BJ (cell line): Measurements from ENCODE around the gene TFAM. TPM values are rescaled to one million over a fixed set of nuclear protein-coding genes. Genes with fewer than 3 reads are reported as not detected.

Source experiments
- CTCF ChIA-PET: fragments of 350-600 bp; formaldehyde crosslinking; extraction: SDS; loops from one replicate; lab custom pipeline; 2021; ENCODE audit warnings: antibody characterized with exemption, inconsistent platforms; lab: Yijun Ruan, JAX
- POLR2A ChIA-PET: fragments of 300-600 bp; sonication (Branson Sonifier 250); formaldehyde crosslinking; extraction: SDS; loops from one replicate; lab custom pipeline; 2021; ENCODE audit warnings: antibody characterized with exemption; lab: Charles Lee
- DNase-seq: peaks from one replicate; pipeline ENCODE4 v3.0.0-alpha.2; 2011; ENCODE audit warnings: low read depth
- H3K27me3 ChIP-seq: 2 replicates; pipeline ENCODE4 v1.6.0; 2011; ENCODE audit warnings: low read length; ENCODE audit not compliant: control insufficient read depth, insufficient read depth
- H3K36me3 ChIP-seq: 2 replicates; pipeline ENCODE4 v1.5.1; 2011; ENCODE audit warnings: low read length; ENCODE audit not compliant: control insufficient read depth, insufficient read depth
- H3K4me3 ChIP-seq: 2 replicates; pipeline ENCODE4 v1.5.1; 2011; ENCODE audit warnings: low read depth, mild to moderate bottlenecking, control low read depth, low read length
- polyA plus RNA-seq: library from polyadenylated mRNA; depleted of rRNA; stranded (reverse); fragments of >200 nt; gene quantifications from 2 replicates; pipeline ENCODE4 v1.2.3, GENCODE V29; 2011
- TF ChIP-seq, protein P1 (sequence below): IDR thresholded peaks from 2 replicates; pipeline ENCODE4 v1.5.1; 2011; ENCODE audit warnings: low read depth, mild to moderate bottlenecking, control low read depth, inconsistent platforms, low read length, moderate library complexity; ENCODE audit not compliant: insufficient read depth

The TFAM gene
- polyA plus RNA-seq, 1 experiment: 9.0 TPM

- TF ChIP-seq, protein P1, sequence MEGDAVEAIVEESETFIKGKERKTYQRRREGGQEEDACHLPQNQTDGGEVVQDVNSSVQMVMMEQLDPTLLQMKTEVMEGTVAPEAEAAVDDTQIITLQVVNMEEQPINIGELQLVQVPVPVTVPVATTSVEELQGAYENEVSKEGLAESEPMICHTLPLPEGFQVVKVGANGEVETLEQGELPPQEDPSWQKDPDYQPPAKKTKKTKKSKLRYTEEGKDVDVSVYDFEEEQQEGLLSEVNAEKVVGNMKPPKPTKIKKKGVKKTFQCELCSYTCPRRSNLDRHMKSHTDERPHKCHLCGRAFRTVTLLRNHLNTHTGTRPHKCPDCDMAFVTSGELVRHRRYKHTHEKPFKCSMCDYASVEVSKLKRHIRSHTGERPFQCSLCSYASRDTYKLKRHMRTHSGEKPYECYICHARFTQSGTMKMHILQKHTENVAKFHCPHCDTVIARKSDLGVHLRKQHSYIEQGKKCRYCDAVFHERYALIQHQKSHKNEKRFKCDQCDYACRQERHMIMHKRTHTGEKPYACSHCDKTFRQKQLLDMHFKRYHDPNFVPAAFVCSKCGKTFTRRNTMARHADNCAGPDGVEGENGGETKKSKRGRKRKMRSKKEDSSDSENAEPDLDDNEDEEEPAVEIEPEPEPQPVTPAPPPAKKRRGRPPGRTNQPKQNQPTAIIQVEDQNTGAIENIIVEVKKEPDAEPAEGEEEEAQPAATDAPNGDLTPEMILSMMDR: no peak
- no peaks in the 10 kb centered on the region for H3K36me3 ChIP-seq
- CTCF ChIA-PET: interaction anchor here (1.3 to 2.0 kb wide), 2 partner anchors 12 to 97 kb away, joined by 4 to 7 read pairs; no protein-coding TSS in a partner anchor
- POLR2A ChIA-PET: no interaction called here
- no peak for DNase-seq
- H3K27me3 ChIP-seq: no peaks in the 10 kb centered on the region
- H3K4me3 ChIP-seq: no peak overlapping the region
These were observed 12.6 kb downstream of the TFAM start for GRCh38 chr10:58397830-58398229.

GRCh38 chr10:58399410-58399809 lies 14.2 kb downstream of the TFAM start:
- Histone ChIP-seq H3K36me3 (no peaks in the 10 kb centered on the region), H3K27me3 (no peaks in the 10 kb centered on the region), H3K4me3 (no peak overlapping the region)
- ChIA-PET CTCF (interaction anchor here (0.7 to 1.5 kb wide), 4 partner anchors 8 to 556 kb away, joined by 3 read pairs; no protein-coding TSS in a partner anchor), POLR2A (no interaction called here)
- no peak for DNase-seq
- TF ChIP-seq, protein P1: no peak

- Histone ChIP-seq H3K4me3 (no peak overlapping the region), H3K36me3 (no peaks in the 10 kb centered on the region), H3K27me3 (no peaks in the 10 kb centered on the region)
- ChIA-PET POLR2A (interaction anchor here (0.7 kb wide), 1 partner anchor 16 kb away, joined by 17 read pairs; the partner anchor contains the start of gene TFAM), CTCF (interaction anchor here (0.7 to 1.3 kb wide), 3 partner anchors 10 to 225 kb away, joined by 3 to 4 read pairs (median 3); no protein-coding TSS in a partner anchor)
- no peak for DNase-seq
- TF ChIP-seq, protein P1: no peak
These were observed 15.4 kb downstream of the TFAM start for GRCh38 chr10:58400609-58401008.

- no peaks in the 10 kb centered on the region for H3K27me3 ChIP-seq
- H3K4me3 ChIP-seq: no peak overlapping the region
- DNase-seq: no peak
- ChIA-PET CTCF (interaction anchor here (1.1 to 1.3 kb wide), 2 partner anchors 127 to 186 kb away, joined by 3 read pairs; no protein-coding TSS in a partner anchor), POLR2A (no interaction called here)
- TF ChIP-seq, protein P1: no peak
- no peaks in the 10 kb centered on the region for H3K36me3 ChIP-seq
These were observed 18.8 kb downstream of the TFAM start for GRCh38 chr10:58404001-58404400.

DNA sequence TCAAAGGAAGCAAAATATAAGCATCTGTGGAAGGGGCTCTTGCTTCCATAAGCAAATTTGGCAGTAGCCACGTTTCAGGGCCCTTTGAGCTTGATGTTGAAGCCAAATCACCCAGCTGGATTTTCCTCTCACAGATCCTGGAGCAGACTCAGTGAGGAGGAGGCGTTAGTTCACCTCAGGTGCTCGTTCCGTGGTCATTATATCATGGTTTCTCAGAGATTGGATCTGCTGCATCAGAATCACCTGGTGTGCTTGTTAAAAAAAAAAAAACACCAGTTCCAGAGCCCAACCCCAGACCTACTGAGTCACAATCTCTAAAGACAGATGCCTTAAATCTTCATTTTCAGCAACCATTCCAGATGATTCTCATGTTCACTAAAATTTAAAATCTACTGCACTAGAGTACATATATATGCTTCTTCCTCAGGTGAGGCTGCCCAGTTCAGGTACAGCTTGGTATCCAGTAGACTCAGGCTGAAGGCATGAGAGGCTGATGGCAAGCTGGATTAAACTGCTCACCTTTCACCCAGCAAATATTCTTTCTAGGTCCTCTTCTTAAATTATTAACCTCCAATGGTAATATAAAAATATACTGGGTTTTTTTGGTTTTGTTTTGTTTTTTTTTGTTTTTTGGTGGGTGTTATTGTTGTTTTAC lies 24.9 kb downstream of the TFAM start:
- DNase-seq: no peak
- POLR2A ChIA-PET: no interaction called here
- TF ChIP-seq, protein P1: no peak
- H3K27me3 ChIP-seq: no peaks in the 10 kb centered on the region
- H3K36me3 ChIP-seq: no peaks in the 10 kb centered on the region
- CTCF ChIA-PET: interaction anchor here (1.8 kb wide), 1 partner anchor 10 kb away, joined by 3 read pairs; no protein-coding TSS in a partner anchor
- no peak overlapping the region for H3K4me3 ChIP-seq
